ENCODE data around the gene FGF1.
A peak's percentile ranks its signal among the peaks of the same experiment; 100 is the strongest.

The FGF1 gene

GRCh38 chr5:142685418-142686209 is at the start of gene FGF1:
Gene FGF1 (minus strand): TSS chr5:142686090. CDS start chr5:142614127, 71,963 bp downstream.
- DNase-seq (ENCODE audit: low spot score): peak; percentile 49

GRCh38 chr5:142727735-142728047 is 41.8 kb upstream of the FGF1 start:
- no peak for DNase-seq (ENCODE audit: low spot score)

- peak; percentile 42 for DNase-seq (ENCODE audit: low spot score)
Measured at GRCh38 chr5:142726188-142726731, 40.4 kb upstream of the FGF1 start.

GRCh38 chr5:142725231-142726187 is 39.6 kb upstream of the FGF1 start:
- DNase-seq (ENCODE audit: low spot score): no peak

- no peak for DNase-seq (ENCODE audit: low spot score)
Measured at GRCh38 chr5:142724821-142725220, 38.9 kb upstream of the FGF1 start.

GRCh38 chr5:142722896-142723295 is 37.0 kb upstream of the FGF1 start:
- no peak for DNase-seq (ENCODE audit: low spot score)

GRCh38 chr5:142722146-142722545 is 36.3 kb upstream of the FGF1 start:
- no peak for DNase-seq (ENCODE audit: low spot score)

- no peak for DNase-seq (ENCODE audit: low spot score)
Measured at GRCh38 chr5:142720641-142721271, 34.9 kb upstream of the FGF1 start.

- no peak for DNase-seq (ENCODE audit: low spot score)
Measured at GRCh38 chr5:142719836-142720370, 34.0 kb upstream of the FGF1 start.

GRCh38 chr5:142717582-142718215 is 31.8 kb upstream of the FGF1 start:
- peak; percentile 55 for DNase-seq (ENCODE audit: low spot score)

- DNase-seq (ENCODE audit: low spot score): peak; percentile 58
Measured at GRCh38 chr5:142716963-142717362, 31.1 kb upstream of the FGF1 start.

- DNase-seq (ENCODE audit: low spot score): no peak
Measured at GRCh38 chr5:142715291-142715690, 29.4 kb upstream of the FGF1 start.

- DNase-seq (ENCODE audit: low spot score): peak; percentile 83
Measured at GRCh38 chr5:142713121-142713706, 27.3 kb upstream of the FGF1 start.

GRCh38 chr5:142703153-142703552 is 17.3 kb upstream of the FGF1 start:
- no peak for DNase-seq (ENCODE audit: low spot score)

- no peak for DNase-seq (ENCODE audit: low spot score)
Measured at GRCh38 chr5:142701673-142702311, 15.9 kb upstream of the FGF1 start.

GRCh38 chr5:142700566-142700965 is 14.7 kb upstream of the FGF1 start:
- no peak for DNase-seq (ENCODE audit: low spot score)

- DNase-seq (ENCODE audit: low spot score): peak; percentile 83
Measured at GRCh38 chr5:142699184-142699720, 13.4 kb upstream of the FGF1 start.

- no peak for DNase-seq (ENCODE audit: low spot score)
Measured at GRCh38 chr5:142698447-142699183, 12.7 kb upstream of the FGF1 start.

All from AG08396 (cell line).